Measurements from ENCODE around the gene CELF2.

- TF ChIP-seq CTCF (IDR thresholded peaks at IDR 0.05) (no peak), POLR2A (IDR thresholded peaks at IDR 0.05) (no peak)
Measured at GRCh38 chr10:11215471-11215870, 197.8 kb downstream of the CELF2 start.

Measured in thyroid gland (tissue), 4 donors.